H1 (cell line): Measurements from ENCODE around the gene GNG7. TPM values are rescaled to one million over a fixed set of nuclear protein-coding genes. Genes with fewer than 3 reads are reported as not detected.

ENCODE experiments used
- CTCF ChIA-PET: fragments of 300-600 bp; sonication (Branson Sonifier 250); formaldehyde crosslinking; loops from one replicate; lab custom pipeline; 2021; ENCODE audit not compliant: partially characterized antibody; lab: Charles Lee
- POLR2A ChIA-PET: fragments of 300-600 bp; sonication (Branson Sonifier 250); formaldehyde crosslinking; loops from one replicate; lab custom pipeline; 2021; ENCODE audit warnings: inconsistent platforms; ENCODE audit not compliant: partially characterized antibody; lab: Charles Lee
- DNase-seq, 2 experiments: peaks; one replicate each; pipeline versions ENCODE4 v3.0.0 to v3.0.0-alpha.2; 2010 to 2022; ENCODE audit warnings: low spot score in 2 of 2, low read depth in 1 of 2, mixed read lengths in 1 of 2
- FAIRE-seq: peaks from 2 replicates; lab custom pipeline; 2011; peaks lifted over from hg19 to GRCh38; lab: Jason Lieb, UNC
- H2AFZ ChIP-seq: 2 replicates; pipeline ENCODE4 v1.8.1; 2012; ENCODE audit warnings: low read length, inconsistent platforms
- H2AK5ac ChIP-seq: 2 replicates; pipeline ENCODE4 v1.6.1; 2013; ENCODE audit warnings: low read depth, low read length
- H2BK120ac ChIP-seq: replicated peaks from 2 replicates; pipeline ENCODE3; 2013; ENCODE audit warnings: low read depth, low read length, inconsistent platforms
- H2BK12ac ChIP-seq: 2 replicates; pipeline ENCODE4 v1.6.1; 2013; ENCODE audit warnings: low read depth, low read length
- H2BK15ac ChIP-seq: 2 replicates; pipeline ENCODE4 v1.6.1; 2013; ENCODE audit warnings: low read length
- H2BK20ac ChIP-seq: 2 replicates; pipeline ENCODE4 v1.6.1; 2013; ENCODE audit warnings: low read length
- H2BK5ac ChIP-seq: 2 replicates; pipeline ENCODE4 v1.6.1; 2013; ENCODE audit warnings: low read depth, low read length
- H3K14ac ChIP-seq: 2 replicates; pipeline ENCODE4 v1.6.1; 2013; ENCODE audit warnings: inconsistent platforms; ENCODE audit not compliant: insufficient read length
- H3K18ac ChIP-seq: 2 replicates; pipeline ENCODE4 v1.6.1; 2013; ENCODE audit warnings: low read length; ENCODE audit errors: extremely low read depth
- H3K23ac ChIP-seq: 2 replicates; pipeline ENCODE4 v1.6.1; 2013; ENCODE audit warnings: inconsistent platforms; ENCODE audit not compliant: insufficient read length
- H3K23me2 ChIP-seq: 2 replicates; pipeline ENCODE4 v1.6.1; 2013; ENCODE audit warnings: low read depth, low read length
- H3K27ac ChIP-seq: 2 replicates; pipeline ENCODE4 v1.6.1; 2011; ENCODE audit warnings: low read depth, low read length, inconsistent platforms
- H3K27me3 ChIP-seq, 4 experiments: replicated peaks in 1 of 4; 1 replicate in 1 of 4; 2 replicates in 3 of 4; pipeline versions ENCODE4 v1.6.1 to v1.8.1; 2011 to 2013; ENCODE audit warnings: low read length in 3 of 4, mild to moderate bottlenecking in 3 of 4, inconsistent platforms in 2 of 4, mixed read lengths in 2 of 4, moderate library complexity in 1 of 4; ENCODE audit not compliant: control insufficient read depth in 3 of 4, insufficient read depth in 3 of 4; ENCODE audit errors: extremely low read depth in 1 of 4
- H3K36me3 ChIP-seq, 4 experiments: 2 replicates each; pipeline versions ENCODE4 v1.6.1 to v1.8.1; 2011 to 2013; ENCODE audit warnings: mild to moderate bottlenecking in 4 of 4, low read length in 3 of 4, moderate library complexity in 2 of 4, control low read depth in 1 of 4, inconsistent platforms in 1 of 4; ENCODE audit not compliant: insufficient read depth in 4 of 4, control insufficient read depth in 2 of 4
- H3K4ac ChIP-seq: replicated peaks from 2 replicates; pipeline ENCODE3; 2013; ENCODE audit warnings: low read length, low read depth, mixed read lengths, inconsistent platforms; ENCODE audit not compliant: insufficient read length
- H3K4me1 ChIP-seq, 4 experiments: replicated peaks in 1 of 4; 1 replicate in 1 of 4; 2 replicates in 3 of 4; pipeline versions ENCODE4 v1.6.1 to v1.8.1; 2011 to 2013; ENCODE audit warnings: low read length in 3 of 4, inconsistent platforms in 2 of 4, mixed read lengths in 1 of 4; ENCODE audit not compliant: insufficient read depth in 4 of 4, control insufficient read depth in 3 of 4
- H3K4me2 ChIP-seq, 2 experiments: 2 replicates each; pipeline versions ENCODE4 v1.6.1 to v1.8.1; 2011 to 2013; ENCODE audit warnings: low read depth in 2 of 2, low read length in 2 of 2, control low read depth in 1 of 2, inconsistent platforms in 1 of 2, mild to moderate bottlenecking in 1 of 2; ENCODE audit not compliant: insufficient read depth in 1 of 2
- H3K4me3 ChIP-seq, 4 experiments: fragments of 200-600, 300-600 bp in 1 of 4; sonication (generic), shearing (Covaris generic), sonication (Bioruptor Twin) in 1 of 4; 2 replicates each; pipeline versions ENCODE4 v1.5.1 to v1.8.1; 2011 to 2016; ENCODE audit warnings: low read length in 4 of 4, low read depth in 3 of 4, control low read depth in 2 of 4, inconsistent platforms in 2 of 4, mild to moderate bottlenecking in 2 of 4, mixed read lengths in 1 of 4, moderate library complexity in 1 of 4; ENCODE audit not compliant: insufficient read depth in 2 of 4; ENCODE audit errors: extremely low read depth in 1 of 4
- H3K56ac ChIP-seq: replicated peaks from 2 replicates; pipeline ENCODE3; 2013; ENCODE audit warnings: low read depth, mild to moderate bottlenecking, mixed read lengths, low read length, inconsistent platforms; ENCODE audit not compliant: insufficient read length
- H3K79me1 ChIP-seq: 2 replicates; pipeline ENCODE4 v1.6.1; 2013; ENCODE audit warnings: low read depth, low read length, control low read depth
- H3K79me2 ChIP-seq, 2 experiments: 2 replicates each; pipeline versions ENCODE4 v1.6.1 to v1.8.1; 2012 to 2013; ENCODE audit warnings: low read length in 2 of 2, mild to moderate bottlenecking in 2 of 2, inconsistent platforms in 1 of 2; ENCODE audit not compliant: insufficient read depth in 2 of 2, control insufficient read depth in 1 of 2
- H3K9ac ChIP-seq, 4 experiments: replicated peaks in 1 of 4; 1 replicate in 1 of 4; 2 replicates in 3 of 4; pipeline versions ENCODE4 v1.6.1 to v1.8.1; 2011 to 2013; ENCODE audit warnings: low read depth in 3 of 4, low read length in 3 of 4, control low read depth in 2 of 4, mild to moderate bottlenecking in 2 of 4, moderate library complexity in 2 of 4, inconsistent platforms in 1 of 4; ENCODE audit errors: extremely low read depth in 1 of 4
- H3K9me3 ChIP-seq, 2 experiments: 2 replicates each; pipeline versions ENCODE4 v1.6.1 to v1.8.1; 2012 to 2013; ENCODE audit warnings: mild to moderate bottlenecking in 2 of 2, moderate library complexity in 2 of 2, control low read depth in 1 of 2, inconsistent platforms in 1 of 2, low read depth in 1 of 2, low read length in 1 of 2, mixed read lengths in 1 of 2; ENCODE audit not compliant: insufficient read depth in 2 of 2
- H4K20me1 ChIP-seq, 2 experiments: replicated peaks in 1 of 2; 2 replicates each; pipeline versions ENCODE3 to v1.8.1; 2011 to 2013; ENCODE audit warnings: inconsistent platforms in 2 of 2, low read length in 2 of 2, mild to moderate bottlenecking in 1 of 2; ENCODE audit not compliant: insufficient read depth in 2 of 2, control insufficient read depth in 1 of 2
- H4K5ac ChIP-seq: 2 replicates; pipeline ENCODE4 v1.6.1; 2013; ENCODE audit warnings: low read length, low read depth, mixed read lengths, inconsistent platforms; ENCODE audit not compliant: insufficient read length
- H4K8ac ChIP-seq: 2 replicates; pipeline ENCODE4 v1.8.0; 2013; ENCODE audit warnings: mild to moderate bottlenecking, moderate library complexity, low read length, inconsistent platforms; ENCODE audit not compliant: insufficient read depth; ENCODE audit errors: extremely low read depth
- H4K91ac ChIP-seq: replicated peaks from 2 replicates; pipeline ENCODE3; 2013; ENCODE audit warnings: low read length, mixed read lengths, inconsistent platforms; ENCODE audit not compliant: insufficient read length
- BACH1 ChIP-seq: IDR thresholded peaks from 2 replicates; pipeline ENCODE4 v1.6.1; 2012; ENCODE audit warnings: low read length, improper control_type of control experiment
- CHD1 ChIP-seq: IDR thresholded peaks from 2 replicates; pipeline ENCODE4 v1.6.1; 2012; ENCODE audit warnings: low read depth, low read length, improper control_type of control experiment
- EGR1 ChIP-seq: IDR thresholded peaks from 2 replicates; pipeline ENCODE4 v1.6.1; 2011; ENCODE audit warnings: low read depth, low read length, borderline replicate concordance
- FOSL1 ChIP-seq: IDR thresholded peaks from 2 replicates; pipeline ENCODE4 v1.6.1; 2011; ENCODE audit warnings: mild to moderate bottlenecking, low read depth, low read length, moderate library complexity; ENCODE audit not compliant: insufficient read depth
- JUND ChIP-seq: IDR thresholded peaks from 2 replicates; pipeline ENCODE4 v1.6.1; 2011; ENCODE audit warnings: mild to moderate bottlenecking, improper control_type of control experiment, low read length
- KDM1A ChIP-seq: fragments of 200-600, 300-600 bp; sonication (generic); IDR thresholded peaks from 2 replicates; pipeline ENCODE4 v1.7.1; 2016; ENCODE audit warnings: mild to moderate bottlenecking, low read length, borderline replicate concordance
- MAX ChIP-seq: IDR thresholded peaks from 2 replicates; pipeline ENCODE4 v1.6.1; 2012; ENCODE audit warnings: inconsistent platforms
- POU5F1 ChIP-seq: IDR thresholded peaks from 2 replicates; pipeline ENCODE4 v1.6.1; 2011; ENCODE audit warnings: low read depth, mild to moderate bottlenecking, low read length, moderate library complexity
- RFX5 ChIP-seq: IDR thresholded peaks from 2 replicates; pipeline ENCODE4 v1.6.1; 2011; ENCODE audit warnings: low read depth, low read length, improper control_type of control experiment, borderline replicate concordance
- RNF2 ChIP-seq: fragments of 200-900, 300-1000 bp; sonication (generic); IDR thresholded peaks from 2 replicates; pipeline ENCODE4 v1.7.1; 2016; ENCODE audit warnings: borderline replicate concordance, low read depth, mild to moderate bottlenecking, antibody characterized with exemption, low read length; ENCODE audit not compliant: poor library complexity, severe bottlenecking; ENCODE audit errors: missing control alignments
- SIX5 ChIP-seq: IDR thresholded peaks from 2 replicates; pipeline ENCODE4 v1.6.1; 2011; ENCODE audit warnings: mild to moderate bottlenecking, low read depth, low read length
- TAF7 ChIP-seq: optimal IDR thresholded peaks from 2 replicates; pipeline ENCODE3; 2011; ENCODE audit warnings: low read depth, mild to moderate bottlenecking, inconsistent platforms, low read length, moderate library complexity, borderline replicate concordance
- WGBS, 2 experiments: shearing (Covaris generic) in 1 of 2; methylation state at CpG; one replicate each; pipeline versions ENCODE4 v1.1.6 to v1.1.7; 2013 to 2015; ENCODE audit warnings: low lambda C conversion rate in 2 of 2, mixed read lengths in 2 of 2, inconsistent platforms in 1 of 2, low coverage in 1 of 2, missing lambda C conversion rate in 1 of 2; ENCODE audit not compliant: insufficient replicate concordance in 2 of 2, insufficient coverage in 1 of 2, insufficient read length in 1 of 2; ENCODE audit errors: extremely low coverage in 1 of 2, missing lambda C conversion rate in 1 of 2; 5-methylcytosine and 5-hydroxymethylcytosine counted together
- polyA plus RNA-seq, 7 experiments: library from polyadenylated mRNA; depleted of rRNA in 3 of 7; stranded (reverse) in 5 of 7; unstranded in 2 of 7; fragments of >200 nt in 5 of 7; fragments of 200-250 nt in 2 of 7; gene quantifications; 1 replicate in 5 of 7; 2 replicates in 1 of 7; 4 replicates in 1 of 7; pipeline versions ENCODE4 v1.2.1 to v1.2.3, GENCODE V29; 2011 to 2013; ENCODE audit warnings: missing spikeins in 2 of 7, mixed read lengths in 2 of 7
- total RNA-seq: library from RNA; stranded (reverse); fragmentation: NEBNext Ultra II Directional; extraction: Animal tissue kit (Norgen Biotek cat#: 25700); gene quantifications from 2 replicates; pipeline ENCODE4 v1.2.1, GENCODE V29; 2021

Gene GNG7
- total and polyA plus RNA-seq, 2 of the 8 experiments (the other 6 are each of a cell fraction or from before 2014, with no cell fraction given): 2.8 to 7.8 TPM

GRCh38 chr19:2609389-2610116 lies 92.9 kb downstream of the GNG7 start:
- H3K14ac ChIP-seq: no peak overlapping the region
- H3K4me1 ChIP-seq: peaks cover 0 to 5% (median under 1%) of the 10 kb centered on the region in 4 experiments; a peak in 2 of 7 replicates
- H3K56ac ChIP-seq: no peak overlapping the region
- no peaks in the 10 kb centered on the region for H3K36me3 ChIP-seq
- no peak overlapping the region for H2BK15ac ChIP-seq
- CTCF ChIA-PET: interaction anchor here (0.6 to 7.9 kb wide), 16 partner anchors 7 to 1387 kb away, joined by 3 to 133 read pairs (median 7); partner anchors contain the start of genes GADD45B and LMNB2
- DNase-seq: no peak
- H2BK5ac ChIP-seq: no peak overlapping the region
- H3K9ac ChIP-seq: no peak overlapping the region
- no peaks in the 10 kb centered on the region for H3K79me1 ChIP-seq
- no peak overlapping the region for H3K18ac ChIP-seq
- H3K4ac ChIP-seq: no peak overlapping the region
- H3K79me2 ChIP-seq: no peaks in the 10 kb centered on the region
- no peak overlapping the region for H3K4me2 ChIP-seq
- peaks cover 0 to 5% (median 2%) of the 10 kb centered on the region in 4 experiments; a peak in 1 of 7 replicates for H3K27me3 ChIP-seq
- WGBS, 2 experiments: 87% methylated on average over 20 of the region's 20 CpGs; no CpG with 5 or more reads in 1 of the 2 experiments
- H2AK5ac ChIP-seq: no peak overlapping the region
- no peak overlapping the region for H4K91ac ChIP-seq
- H3K27ac ChIP-seq: no peak overlapping the region
- no peaks in the 10 kb centered on the region; the same call in 1 of the 2 replicates for H3K23me2 ChIP-seq
- no peak overlapping the region for H2BK20ac ChIP-seq
- no peak overlapping the region for H2BK120ac ChIP-seq
- H2BK12ac ChIP-seq: no peak overlapping the region
- peaks cover 3 to 5% of the 10 kb centered on the region in 2 experiments; a peak in 3 of 4 replicates for H3K9me3 ChIP-seq
- no peak overlapping the region for H2AFZ ChIP-seq
- no peak overlapping the region for H3K23ac ChIP-seq
- peaks cover 0 to 2% of the 10 kb centered on the region in 2 experiments for H4K20me1 ChIP-seq
- FAIRE-seq: no peak
- H4K5ac ChIP-seq: no peak overlapping the region
- H4K8ac ChIP-seq: no peak overlapping the region
- POLR2A ChIA-PET: interaction anchor here (0.6 to 12.5 kb wide), 7 partner anchors 9 to 182 kb away, joined by 3 to 135 read pairs (median 4); partner anchors contain the start of genes GADD45B and TIMM13
- no peak overlapping the region for H3K4me3 ChIP-seq
- no peak for TF ChIP-seq MAX
- no peak for TF ChIP-seq RFX5
- no peak for TF ChIP-seq KDM1A
- TF ChIP-seq JUND: no peak
- TF ChIP-seq CHD1: no peak
- no peak for TF ChIP-seq POU5F1
- no peak for TF ChIP-seq FOSL1
- no peak for TF ChIP-seq RNF2
- TF ChIP-seq TAF7: no peak
- TF ChIP-seq EGR1: no peak
- TF ChIP-seq SIX5: no peak
- TF ChIP-seq BACH1: no peak
